ENCODE data around the gene HOXB2.

- no peak for TF ChIP-seq POLR2A (conservative IDR thresholded peaks at IDR 0.05)
- TF ChIP-seq BCLAF1 (IDR thresholded peaks at IDR 0.05; ENCODE audit: borderline replicate concordance in 1 of 2, control insufficient read depth in 1 of 2, low read depth in 2 of 2, low read length in 1 of 2) = no peak
- TF ChIP-seq ZNF589 (CRISPR knock-in tag; IDR thresholded peaks at IDR 0.05; ENCODE audit: low read depth) = no peak
- TF ChIP-seq HDAC2 (IDR thresholded peaks at IDR 0.05) = no peak
- no peak for TF ChIP-seq RCOR1 (IDR thresholded peaks at IDR 0.05; ENCODE audit: borderline replicate concordance in 1 of 2, low read depth in 2 of 2, low read length in 2 of 2)
- no peak for TF ChIP-seq NR1H2 (CRISPR knock-in tag; IDR thresholded peaks at IDR 0.05)
- TF ChIP-seq MTF1 (CRISPR knock-in tag; IDR thresholded peaks at IDR 0.05; ENCODE audit: borderline replicate concordance) = no peak
- TF ChIP-seq CREB1 (IDR thresholded peaks at IDR 0.05) = no peak
- TF ChIP-seq CREB1 (CRISPR knock-in tag; IDR thresholded peaks at IDR 0.05) = no peak
- TF ChIP-seq RAD21 (CRISPR knock-in tag; conservative IDR thresholded peaks at IDR 0.05 in 1 of 2, IDR thresholded peaks at IDR 0.05 in 1 of 2) = no peak
- TF ChIP-seq MYNN (IDR thresholded peaks at IDR 0.05) = no peak
- TF ChIP-seq MYNN (CRISPR knock-in tag; IDR thresholded peaks at IDR 0.05) = no peak
- TF ChIP-seq CTCF (IDR thresholded peaks at IDR 0.05 in 2 of 3, conservative IDR thresholded peaks at IDR 0.05 in 1 of 3; ENCODE audit: insufficient read depth in 2 of 3, low read depth in 1 of 3, low read length in 3 of 3) = no peak
- no peak for TF ChIP-seq NONO (IDR thresholded peaks at IDR 0.05; ENCODE audit: low read depth in 2 of 2, low read length in 1 of 2)
- TF ChIP-seq EZH2 (IDR thresholded peaks at IDR 0.05; ENCODE audit: borderline replicate concordance, low read depth, low read length) = no peak
- no peak for TF ChIP-seq ARNT (IDR thresholded peaks at IDR 0.05)
Measured at GRCh38 chr17:48590607-48591161, 45.8 kb upstream of the HOXB2 start.
